Measurements from ENCODE around the gene ATN1.

Gene ATN1

DNA sequence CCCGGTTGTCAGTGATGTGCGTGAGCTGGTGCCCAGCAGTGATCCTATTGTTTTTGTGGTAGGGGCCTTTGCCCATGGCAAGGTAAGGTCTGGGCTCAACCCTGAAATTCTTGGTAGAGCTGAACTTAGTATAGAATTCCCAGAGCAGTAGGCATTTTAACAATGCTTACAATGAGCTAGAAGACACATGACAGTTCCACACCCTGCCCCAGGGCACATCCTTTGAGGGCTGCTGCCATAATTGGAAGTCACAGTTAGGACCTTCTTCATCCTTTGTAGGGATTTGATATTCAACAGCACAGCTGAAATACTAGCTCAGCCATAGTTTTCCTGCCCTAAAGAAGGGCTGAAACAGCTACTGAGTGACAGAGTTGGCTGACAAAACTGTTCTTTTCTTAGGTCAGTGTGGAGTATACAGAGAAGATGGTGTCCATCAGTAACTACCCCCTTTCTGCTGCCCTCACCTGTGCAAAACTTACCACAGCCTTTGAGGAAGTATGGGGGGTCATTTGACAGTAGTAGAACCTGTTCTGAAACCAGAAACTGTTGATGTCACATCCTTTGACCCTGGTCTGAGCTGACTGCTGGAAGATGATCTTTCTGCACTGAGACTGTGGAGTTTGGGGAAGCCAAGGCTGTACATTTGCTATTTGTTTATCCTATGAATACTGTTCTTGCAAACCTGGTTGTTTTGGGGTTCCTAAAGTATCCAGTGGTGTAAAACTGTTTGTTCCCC, 47.7 kb downstream of the ATN1 start:
- DNase-seq (ENCODE audit: low read depth): no peak

DNA sequence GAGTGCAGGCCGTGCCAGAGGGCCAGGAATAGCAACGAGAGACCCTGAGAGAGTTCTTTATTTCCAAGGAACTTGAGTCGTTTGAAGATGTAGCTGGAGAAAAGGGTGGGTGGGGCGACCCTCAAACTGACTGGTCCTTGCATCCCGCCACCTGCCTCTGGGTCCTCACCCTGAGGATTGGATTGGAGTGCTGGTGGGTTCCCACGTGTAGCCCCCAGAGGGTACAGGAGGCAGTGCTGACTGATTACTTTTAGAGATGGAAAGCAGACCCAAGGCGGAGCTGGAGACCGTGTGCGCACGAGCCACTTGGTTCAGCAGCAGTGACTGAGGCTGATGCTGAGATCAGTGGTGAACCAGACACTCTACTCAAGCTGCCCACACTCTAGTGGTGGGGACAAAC, 49.9 kb downstream of the ATN1 start:
- DNase-seq (ENCODE audit: low read depth): no peak

DNA sequence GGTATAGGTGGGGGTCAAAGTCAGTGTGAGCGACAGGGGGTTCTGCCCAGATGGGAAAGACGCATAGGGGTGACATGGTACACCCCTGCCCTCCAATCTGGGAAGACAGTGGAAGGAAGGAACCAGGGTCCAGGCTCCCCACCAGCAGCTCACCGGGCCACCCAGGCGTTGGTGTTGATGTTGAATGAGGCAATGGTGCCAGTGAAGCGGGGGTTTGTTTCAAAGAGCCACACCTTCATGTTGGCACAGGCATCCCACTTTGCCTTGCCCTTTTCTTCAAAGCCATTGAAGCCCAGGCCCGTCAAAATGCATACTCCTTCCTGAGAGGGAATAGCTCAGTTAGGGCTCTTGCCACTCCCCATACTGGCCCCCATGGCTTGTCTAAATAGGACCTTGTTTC, 50.4 kb downstream of the ATN1 start:
- no peak for DNase-seq (ENCODE audit: low read depth)

DNA sequence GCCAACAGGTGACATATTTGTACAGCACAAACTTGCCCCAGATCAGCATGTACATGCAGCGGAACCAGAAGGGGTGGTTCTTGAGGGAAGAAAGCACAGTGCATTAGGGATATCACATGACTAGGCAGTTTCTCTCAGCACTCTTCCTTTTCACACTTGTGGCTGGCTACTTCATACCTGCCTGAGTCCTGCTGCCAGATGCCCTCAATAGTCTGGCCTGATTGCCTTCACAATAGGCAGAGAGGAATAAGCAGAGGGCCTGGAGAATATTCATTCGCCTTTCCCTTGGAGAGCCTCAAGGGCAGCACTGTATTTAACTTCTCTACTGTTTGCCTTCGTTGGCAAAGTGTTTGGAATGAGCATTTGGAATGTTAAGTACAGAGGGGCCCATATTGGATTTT, 50.9 kb downstream of the ATN1 start:
- DNase-seq (ENCODE audit: low read depth): no peak

DNA sequence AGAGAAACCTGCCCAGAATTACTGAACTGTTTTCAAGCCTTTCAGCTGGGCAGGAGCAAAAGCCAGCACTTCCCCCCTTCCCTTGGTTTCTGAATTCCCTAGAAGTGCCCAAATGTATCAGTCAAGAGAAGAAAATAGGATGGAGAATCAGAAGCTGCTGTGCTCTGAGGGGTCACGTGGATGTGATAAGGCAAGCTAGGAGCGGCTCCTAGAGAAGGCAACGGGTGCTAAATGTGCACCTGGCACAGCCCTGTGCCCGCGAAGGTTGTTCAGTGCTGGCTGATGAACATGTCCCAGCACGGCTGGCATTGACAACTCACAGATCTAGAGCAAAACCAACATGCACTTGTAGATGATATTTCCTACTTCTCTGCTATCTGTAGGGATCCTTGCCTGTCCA, 51.3 kb downstream of the ATN1 start:
- no peak for DNase-seq (ENCODE audit: low read depth)

DNA sequence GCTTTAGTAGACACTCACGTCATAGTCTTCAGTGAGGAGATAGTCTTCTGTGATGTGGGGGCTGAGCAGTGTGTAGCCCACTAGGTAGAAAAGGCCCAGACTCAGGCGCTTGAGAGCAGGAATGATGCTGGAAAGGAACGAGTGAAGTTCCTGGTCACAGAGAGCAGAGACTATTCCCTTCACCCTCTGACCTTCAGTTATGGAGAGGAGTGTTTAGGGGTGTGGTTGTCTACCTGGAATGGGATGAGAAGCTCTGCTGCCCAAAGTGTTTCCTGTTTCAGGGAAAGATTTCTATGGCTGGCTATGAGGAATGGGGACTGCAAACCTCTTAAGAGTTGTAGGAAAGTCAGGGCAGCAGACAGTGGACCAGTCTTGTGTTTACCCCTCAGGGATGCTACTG, 51.7 kb downstream of the ATN1 start:
- no peak for DNase-seq (ENCODE audit: low read depth)

DNA sequence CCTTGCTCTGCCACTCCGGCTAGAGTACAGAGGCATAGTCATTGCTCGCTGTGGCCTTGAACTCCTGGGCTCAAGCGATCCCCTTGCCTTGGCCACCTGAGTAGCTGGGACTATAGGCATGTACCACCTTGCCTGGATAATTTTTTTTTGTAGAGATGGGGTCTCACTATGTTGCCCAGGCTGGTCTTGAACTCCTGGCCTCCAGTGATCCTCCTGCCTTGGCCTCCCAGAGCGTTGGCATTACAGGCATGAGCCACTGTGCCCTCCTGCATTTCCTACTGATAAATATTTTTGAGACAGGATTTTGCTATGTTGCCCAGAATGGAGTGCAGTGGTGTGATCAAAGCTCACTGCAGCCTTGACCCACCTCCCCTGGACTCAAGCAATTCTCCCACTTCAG, 52.3 kb downstream of the ATN1 start:
- no peak for DNase-seq (ENCODE audit: low read depth)

DNA sequence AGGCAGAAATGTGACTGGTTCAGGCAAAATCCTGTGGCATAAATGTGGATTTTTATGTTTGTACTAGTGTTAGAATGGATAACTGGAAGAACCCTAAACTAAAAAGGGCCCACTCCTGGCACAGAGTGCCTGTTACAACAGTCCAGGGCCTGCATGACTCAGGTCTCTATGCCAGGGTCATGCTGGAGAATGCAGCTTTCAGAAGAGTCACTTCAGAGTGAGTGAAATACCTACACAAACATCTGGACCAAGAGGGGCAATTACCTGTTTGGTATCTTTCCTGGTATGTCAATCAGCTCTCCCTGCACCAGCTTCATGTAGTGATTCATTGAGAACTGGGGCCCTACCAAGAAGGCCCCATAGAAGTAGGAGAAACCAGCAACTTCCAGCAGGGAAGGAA, 53.0 kb downstream of the ATN1 start:
- no peak for DNase-seq (ENCODE audit: low read depth)

DNA sequence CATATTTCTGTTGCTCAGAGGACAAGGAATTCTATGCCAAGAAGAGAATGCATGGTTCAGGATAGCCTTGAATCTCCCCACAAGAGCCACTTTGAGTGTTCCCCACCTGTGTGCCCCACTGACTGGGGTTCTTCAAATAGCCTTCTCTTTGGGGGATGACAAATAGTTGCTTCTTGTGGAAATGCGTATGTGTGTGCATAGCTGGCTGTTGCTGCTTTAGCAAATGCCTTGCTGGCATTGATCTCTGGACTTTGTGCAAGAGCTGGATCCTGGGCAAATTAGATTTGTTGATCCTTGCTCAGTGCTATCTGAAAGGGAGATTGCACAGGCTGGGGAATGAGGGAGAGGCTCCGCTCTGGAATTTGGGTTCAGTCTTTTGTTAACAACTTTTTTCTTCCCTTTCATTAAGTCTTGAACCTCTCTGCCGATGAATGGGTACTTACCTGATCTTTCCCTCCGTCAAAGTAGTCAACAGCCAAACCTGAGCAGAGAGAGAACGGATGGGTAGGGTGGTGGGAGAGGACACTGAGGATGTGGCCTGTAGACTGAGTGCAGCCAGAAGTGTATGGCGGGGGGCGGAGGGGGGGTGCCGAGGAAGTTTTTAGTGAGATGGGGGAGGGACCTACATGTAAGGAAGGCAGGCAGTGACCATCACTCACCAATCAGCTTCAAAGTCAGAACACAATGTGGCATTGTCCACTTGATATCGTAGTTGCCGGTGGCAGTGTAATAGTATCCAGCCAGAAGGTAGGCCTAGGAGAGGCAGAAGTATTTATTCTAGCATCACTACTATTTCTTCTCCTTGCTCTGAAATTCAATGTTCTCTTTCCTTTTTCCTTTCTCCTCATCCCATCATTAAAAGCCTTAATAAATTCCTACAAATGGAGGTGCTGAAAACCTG, 53.6 kb downstream of the ATN1 start:
- DNase-seq (ENCODE audit: low read depth): no peak

DNA sequence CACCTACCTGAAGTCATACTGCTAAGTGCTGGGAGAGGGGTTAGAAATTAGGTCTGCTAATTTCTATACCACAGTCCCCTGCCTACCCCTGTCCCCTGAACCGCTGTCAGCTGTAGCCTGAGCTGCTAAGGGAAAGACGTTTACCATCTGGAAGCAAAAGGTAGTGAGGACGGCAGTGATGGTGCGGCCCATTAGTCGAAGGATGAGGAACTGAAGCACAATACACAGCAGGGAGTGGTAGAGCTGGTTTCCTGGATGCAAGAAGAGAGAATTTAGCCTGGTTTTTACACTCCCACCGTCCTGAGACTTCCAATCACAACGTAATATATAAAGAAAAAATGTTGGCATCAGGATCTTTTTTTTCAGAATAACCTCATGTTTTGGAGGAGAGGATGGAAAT, 54.8 kb downstream of the ATN1 start:
- no peak for DNase-seq (ENCODE audit: low read depth)

DNA sequence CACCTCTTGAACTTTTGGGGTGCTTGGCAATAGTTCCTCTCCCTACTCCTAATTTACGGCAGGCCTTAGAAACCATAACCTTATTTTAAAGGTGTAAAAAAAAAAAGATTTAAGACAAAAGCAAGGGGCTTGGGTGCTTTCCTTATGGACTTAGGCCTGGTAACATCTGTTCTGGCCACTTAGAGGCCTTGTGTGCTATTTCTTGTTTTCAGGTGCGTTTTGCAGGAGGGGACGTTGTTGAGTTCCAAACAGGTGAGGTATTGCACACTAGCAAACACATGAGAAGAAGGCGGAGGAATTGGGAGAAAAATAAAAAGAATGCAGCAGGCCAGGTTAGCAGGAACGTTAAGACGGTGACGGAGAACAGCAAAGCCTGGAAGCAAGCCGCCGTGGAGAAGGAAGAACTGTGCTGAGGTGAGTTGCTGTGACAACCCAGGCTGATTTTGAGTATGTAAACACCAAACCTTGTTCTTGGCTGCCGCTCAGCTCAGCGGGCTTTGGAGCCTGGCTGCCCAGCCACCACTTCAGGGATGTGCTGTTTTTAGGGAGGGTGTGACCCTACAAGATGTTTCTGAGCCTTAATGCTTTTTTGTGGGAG, 60.3 kb downstream of the ATN1 start:
- DNase-seq (ENCODE audit: low read depth): no peak

Data from non-pigmented ciliary epithelial cell (primary cell).